ENCODE data around the gene NTRK3. TPM values are rescaled to one million over a fixed set of nuclear protein-coding genes. Genes with fewer than 3 reads are reported as not detected.

NTRK3 gene
- total and polyA plus RNA-seq, 8 donors, result 4.1 to 9.8 (median 7.4) TPM

GRCh38 chr15:88284318-88284998 is 27.9 kb upstream of the NTRK3 start:
- H3K36me3 ChIP-seq, result no peaks in the 10 kb centered on the region
- ATAC-seq (no peak), DNase-seq (no peak)
- no peak overlapping the region for H3K27ac ChIP-seq
- no peak for TF ChIP-seq CTCF (IDR thresholded peaks at IDR 0.05)
- intact Hi-C loops (cut with DNase I), result no loop called here
- H3K27me3 ChIP-seq, result peaks cover 16 to 70% of the 10 kb centered on the region in 2 donors
- no peaks in the 10 kb centered on the region for H3K4me1 ChIP-seq
- H3K9me3 ChIP-seq, result no peaks in the 10 kb centered on the region
- H3K4me3 ChIP-seq, result no peak overlapping the region

- peaks cover 16 to 67% of the 10 kb centered on the region in 2 donors for H3K27me3 ChIP-seq
- DNase-seq (no peak), ATAC-seq (no peak)
- intact Hi-C loops (cut with DNase I), result no loop called here
- no peaks in the 10 kb centered on the region for H3K9me3 ChIP-seq
- no peak overlapping the region for H3K4me3 ChIP-seq
- TF ChIP-seq CTCF (IDR thresholded peaks at IDR 0.05), result no peak
- H3K27ac ChIP-seq, result no peak overlapping the region
- H3K36me3 ChIP-seq, result no peaks in the 10 kb centered on the region
- H3K4me1 ChIP-seq, result no peaks in the 10 kb centered on the region
Measured at GRCh38 chr15:88282614-88283013, 26.1 kb upstream of the NTRK3 start.

GRCh38 chr15:88276821-88277410 is 20.4 kb upstream of the NTRK3 start:
- no peak overlapping the region for H3K27ac ChIP-seq
- TF ChIP-seq CTCF (IDR thresholded peaks at IDR 0.05), result no peak
- intact Hi-C loops (cut with DNase I), result no loop called here
- H3K4me3 ChIP-seq, result no peak overlapping the region
- ATAC-seq (no peak), DNase-seq (no peak)
- no peaks in the 10 kb centered on the region for H3K9me3 ChIP-seq
- H3K36me3 ChIP-seq, result no peaks in the 10 kb centered on the region
- H3K27me3 ChIP-seq, result peaks cover 0 to 33% of the 10 kb centered on the region in 2 donors
- no peaks in the 10 kb centered on the region for H3K4me1 ChIP-seq

- DNase-seq (no peak), ATAC-seq (no peak)
- H3K4me3 ChIP-seq, result no peak overlapping the region
- no peaks in the 10 kb centered on the region for H3K36me3 ChIP-seq
- H3K4me1 ChIP-seq, result no peaks in the 10 kb centered on the region
- TF ChIP-seq CTCF (IDR thresholded peaks at IDR 0.05), result no peak
- peaks cover 0 to 24% of the 10 kb centered on the region in 2 donors for H3K27me3 ChIP-seq
- intact Hi-C loops (cut with DNase I), result no loop called here
- H3K27ac ChIP-seq, result no peak overlapping the region
- H3K9me3 ChIP-seq, result no peaks in the 10 kb centered on the region
Measured at GRCh38 chr15:88275804-88276203, 19.3 kb upstream of the NTRK3 start.

- DNase-seq, result peak in 3 of 4 donors; percentile 40 to 76 (median 45)
- no peak overlapping the region for H3K27ac ChIP-seq
- H3K4me3 ChIP-seq, result no peak overlapping the region
- peaks cover 0 to 22% of the 10 kb centered on the region in 2 donors for H3K27me3 ChIP-seq
- intact Hi-C loops (cut with DNase I), result no loop called here
- no peaks in the 10 kb centered on the region for H3K4me1 ChIP-seq
- peak; percentile 92 for ATAC-seq
- no peaks in the 10 kb centered on the region for H3K36me3 ChIP-seq
- TF ChIP-seq CTCF (IDR thresholded peaks at IDR 0.05), result peak; percentile 76 to 80
- no peaks in the 10 kb centered on the region for H3K9me3 ChIP-seq
Measured at GRCh38 chr15:88274553-88275460, 18.3 kb upstream of the NTRK3 start.
